IMR-90 (cell line): ENCODE measurements around the gene MLLT3. TPM values are rescaled to one million over a fixed set of nuclear protein-coding genes. Genes with fewer than 3 reads are reported as not detected.

ENCODE experiments used
- ATAC-seq: fragments of 200-7000 bp; cut with Tn5 transposase; 2 replicates; pipeline ENCODE4 v1.9.1; 2020; ENCODE audit warnings: low read depth, mild to moderate bottlenecking, moderate library complexity
- BruUV-seq: library from RNA; stranded (reverse); fragments of 400-500 nt; replicated peaks from 2 replicates; lab custom pipeline; 2021; lab: Mats Ljungman, UMichigan
- CTCF ChIA-PET: fragments of 300-600 bp; formaldehyde crosslinking; extraction: SDS; loops from one replicate; lab custom pipeline; 2021; ENCODE audit warnings: antibody characterized with exemption; lab: Yijun Ruan, JAX
- POLR2A ChIA-PET: fragments of 300-600 bp; sonication (Branson Sonifier 250); formaldehyde crosslinking; loops from one replicate; lab custom pipeline; 2022; ENCODE audit warnings: antibody characterized with exemption; ENCODE audit not compliant: unreplicated experiment; lab: Charles Lee
- DNase-seq: peaks from one replicate; pipeline ENCODE4 v3.0.0; 2013
- H2AFZ ChIP-seq: replicated peaks from 2 replicates; pipeline ENCODE3; 2013; ENCODE audit warnings: low read length, mild to moderate bottlenecking; ENCODE audit not compliant: poor library complexity
- H2AK5ac ChIP-seq: 2 replicates; pipeline ENCODE4 v1.6.1; 2013; ENCODE audit warnings: low read depth, low read length, inconsistent platforms
- H2AK9ac ChIP-seq: replicated peaks from 2 replicates; pipeline ENCODE3; 2013; ENCODE audit warnings: mild to moderate bottlenecking, low read depth, low read length, moderate library complexity; ENCODE audit not compliant: poor library complexity
- H2BK120ac ChIP-seq: 2 replicates; pipeline ENCODE4 v1.6.1; 2013; ENCODE audit warnings: low read depth, low read length, inconsistent platforms
- H2BK15ac ChIP-seq: 3 replicates; pipeline ENCODE4 v1.6.1; 2013; ENCODE audit warnings: low read depth, low read length, inconsistent platforms
- H2BK20ac ChIP-seq: 2 replicates; pipeline ENCODE4 v1.6.1; 2013; ENCODE audit warnings: low read depth, mild to moderate bottlenecking, inconsistent platforms, low read length, moderate library complexity
- H2BK5ac ChIP-seq: 2 replicates; pipeline ENCODE4 v1.6.1; 2013; ENCODE audit warnings: mild to moderate bottlenecking, low read depth, low read length, inconsistent platforms; ENCODE audit not compliant: poor library complexity, severe bottlenecking
- H3K14ac ChIP-seq: replicated peaks from 2 replicates; pipeline ENCODE4 v1.6.1; 2013; ENCODE audit warnings: low read depth, low read length, inconsistent platforms
- H3K18ac ChIP-seq: 2 replicates; pipeline ENCODE4 v1.6.1; 2013; ENCODE audit warnings: low read depth, low read length, control low read depth
- H3K23ac ChIP-seq: 2 replicates; pipeline ENCODE4 v1.6.1; 2013; ENCODE audit warnings: low read depth, low read length, inconsistent platforms
- H3K27ac ChIP-seq: 2 replicates; pipeline ENCODE4 v1.5.1; 2013; ENCODE audit warnings: mild to moderate bottlenecking, control low read depth, low read length; ENCODE audit not compliant: insufficient read depth
- H3K27me3 ChIP-seq: 2 replicates; pipeline ENCODE4 v1.6.1; 2013; ENCODE audit warnings: low read length; ENCODE audit not compliant: control insufficient read depth, insufficient read depth
- H3K36me3 ChIP-seq: 2 replicates; pipeline ENCODE4 v1.6.1; 2013; ENCODE audit warnings: low read length, mixed read lengths; ENCODE audit not compliant: control insufficient read depth, insufficient read depth
- H3K4ac ChIP-seq: 2 replicates; pipeline ENCODE4 v1.6.1; 2013; ENCODE audit warnings: low read depth, low read length, inconsistent platforms
- H3K4me1 ChIP-seq: 2 replicates; pipeline ENCODE4 v1.6.1; 2013; ENCODE audit warnings: low read length, mixed read lengths; ENCODE audit not compliant: control insufficient read depth, insufficient read depth
- H3K4me2 ChIP-seq: 2 replicates; pipeline ENCODE4 v1.6.1; 2013; ENCODE audit warnings: low read depth, mild to moderate bottlenecking, control low read depth, low read length, moderate library complexity
- H3K4me3 ChIP-seq: 2 replicates; pipeline ENCODE4 v1.5.1; 2013; ENCODE audit warnings: low read depth, mild to moderate bottlenecking, control low read depth, low read length, moderate library complexity; ENCODE audit not compliant: insufficient read depth
- H3K56ac ChIP-seq: 2 replicates; pipeline ENCODE4 v1.6.1; 2013; ENCODE audit warnings: low read length, inconsistent platforms; ENCODE audit not compliant: insufficient read depth; ENCODE audit errors: extremely low read depth
- H3K79me1 ChIP-seq, 2 experiments: 2 replicates each; pipeline ENCODE4 v1.6.1; 2013; ENCODE audit warnings: low read length in 2 of 2, inconsistent platforms in 1 of 2, low read depth in 1 of 2
- H3K9ac ChIP-seq: 2 replicates; pipeline ENCODE4 v1.6.1; 2013; ENCODE audit warnings: low read depth, low read length, control low read depth
- H3K9me1 ChIP-seq: 2 replicates; pipeline ENCODE4 v1.6.1; 2013; ENCODE audit warnings: low read length, inconsistent platforms; ENCODE audit not compliant: insufficient read depth
- H3K9me3 ChIP-seq: 2 replicates; pipeline ENCODE4 v1.6.1; 2013; ENCODE audit warnings: low read length; ENCODE audit not compliant: control insufficient read depth, insufficient read depth
- H4K20me1 ChIP-seq: 2 replicates; pipeline ENCODE4 v1.6.1; 2013; ENCODE audit warnings: low read length, inconsistent platforms; ENCODE audit not compliant: insufficient read depth
- H4K5ac ChIP-seq: 2 replicates; pipeline ENCODE4 v1.6.1; 2013; ENCODE audit warnings: mild to moderate bottlenecking, low read depth, low read length, control low read depth
- H4K8ac ChIP-seq, 2 experiments: 2 replicates each; pipeline ENCODE4 v1.6.1; 2013; ENCODE audit warnings: low read depth in 2 of 2, low read length in 2 of 2, control low read depth in 1 of 2, inconsistent platforms in 1 of 2
- H4K91ac ChIP-seq: 2 replicates; pipeline ENCODE4 v1.6.1; 2013; ENCODE audit warnings: low read depth, low read length, inconsistent platforms; ENCODE audit not compliant: insufficient read depth
- BHLHE40 ChIP-seq: fragments of 150-350 bp; IDR thresholded peaks from 2 replicates; pipeline ENCODE4 v1.6.1; 2016; ENCODE audit warnings: mild to moderate bottlenecking, low read depth, low read length
- CEBPB ChIP-seq: IDR thresholded peaks from 2 replicates; pipeline ENCODE4 v1.6.1; 2012; ENCODE audit warnings: low read depth, low read length, improper control_type of control experiment
- CHD1 ChIP-seq: IDR thresholded peaks from 2 replicates; pipeline ENCODE4 v1.6.1; 2012; ENCODE audit warnings: low read depth, low read length, improper control_type of control experiment
- CTCF ChIP-seq: conservative IDR thresholded peaks from 2 replicates; pipeline ENCODE4 v1.5.1; 2012; ENCODE audit warnings: mild to moderate bottlenecking, low read depth, low read length, improper control_type of control experiment
- ELK1 ChIP-seq: fragments of 150-350 bp; IDR thresholded peaks from 2 replicates; pipeline ENCODE4 v1.6.1; 2016; ENCODE audit warnings: low read depth, mild to moderate bottlenecking, low read length, moderate library complexity, borderline replicate concordance
- FOS ChIP-seq: fragments of 150-350 bp; IDR thresholded peaks from 2 replicates; pipeline ENCODE4 v1.6.1; 2016; ENCODE audit warnings: low read depth, low read length
- MAFK ChIP-seq: IDR thresholded peaks from 2 replicates; pipeline ENCODE4 v1.6.1; 2012; ENCODE audit warnings: low read depth, low read length, improper control_type of control experiment
- MAZ ChIP-seq: IDR thresholded peaks from 2 replicates; pipeline ENCODE4 v1.6.1; 2012; ENCODE audit warnings: low read depth, mild to moderate bottlenecking, low read length, improper control_type of control experiment, moderate library complexity, borderline replicate concordance
- MXI1 ChIP-seq: IDR thresholded peaks from 2 replicates; pipeline ENCODE4 v1.6.1; 2012; ENCODE audit warnings: low read depth, mild to moderate bottlenecking, low read length, moderate library complexity, borderline replicate concordance
- NFE2L2 ChIP-seq: fragments of 150-350 bp; IDR thresholded peaks from 2 replicates; pipeline ENCODE4 v1.6.1; 2016; ENCODE audit warnings: low read depth, mild to moderate bottlenecking, low read length
- POLR2A ChIP-seq: IDR thresholded peaks from 2 replicates; pipeline ENCODE4 v1.6.1; 2012; ENCODE audit warnings: mild to moderate bottlenecking, low read depth, low read length
- RAD21 ChIP-seq: IDR thresholded peaks from 2 replicates; pipeline ENCODE4 v1.6.1; 2012; ENCODE audit warnings: low read length, improper control_type of control experiment
- RCOR1 ChIP-seq: IDR thresholded peaks from 2 replicates; pipeline ENCODE4 v1.6.1; 2012; ENCODE audit warnings: mild to moderate bottlenecking, low read length, improper control_type of control experiment; ENCODE audit not compliant: insufficient replicate concordance
- RFX5 ChIP-seq: IDR thresholded peaks from 2 replicates; pipeline ENCODE4 v1.8.0; 2012; ENCODE audit warnings: low read depth, mild to moderate bottlenecking, low read length, moderate library complexity
- SMC3 ChIP-seq: fragments of 150-350 bp; IDR thresholded peaks from 2 replicates; pipeline ENCODE4 v1.6.1; 2016; ENCODE audit warnings: low read depth, mild to moderate bottlenecking, antibody characterized with exemption, low read length, moderate library complexity
- USF2 ChIP-seq: fragments of 150-350 bp; IDR thresholded peaks from 2 replicates; pipeline ENCODE4 v1.6.1; 2017; ENCODE audit warnings: mild to moderate bottlenecking, antibody characterized with exemption, low read length, low read depth
- WGBS, 2 experiments: methylation state at CpG; one replicate each; pipeline versions ENCODE4 v1.1.5 to v1.1.7; 2013; ENCODE audit warnings: missing lambda C conversion rate in 2 of 2; ENCODE audit not compliant: insufficient read length in 1 of 2; ENCODE audit errors: extremely low coverage in 2 of 2; 5-methylcytosine and 5-hydroxymethylcytosine counted together
- dilution Hi-C: fragments of 300-500 bp; cut with HindIII; formaldehyde crosslinking; loops from one replicate; pipeline ENCODE4 v1.14.3; 2018; ENCODE audit warnings: low sequenced_read_pairs; ENCODE audit not compliant: unreplicated experiment
- in situ Hi-C: fragments of 300-500 bp; cut with MboI; formaldehyde crosslinking; loops from 3 replicates; pipeline ENCODE4 v1.14.3; 2019; ENCODE audit warnings: low sequenced_read_pairs, inconsistent platforms, mixed read lengths
- intact Hi-C: fragments of 100-400 bp; cut with micrococcal nuclease; formaldehyde crosslinking; loops from 2 replicates; pipeline ENCODE4 v1.10.0; 2022
- polyA plus RNA-seq, 3 experiments: library from polyadenylated mRNA; depleted of rRNA; stranded (reverse); fragments of >200 nt; gene quantifications; 2 replicates each; pipeline ENCODE4 v1.2.3, GENCODE V29; 2012; ENCODE audit warnings: low replicate concordance in 1 of 3
- total RNA-seq: library from RNA; depleted of rRNA; stranded (reverse); fragments of >200 nt; gene quantifications from 2 replicates; pipeline ENCODE4 v1.2.3, GENCODE V29; 2012

The MLLT3 gene
- total and polyA plus RNA-seq, 2 of the 4 experiments (the other 2 are of a cell fraction), result 10.4 to 21.1 TPM

DNA sequence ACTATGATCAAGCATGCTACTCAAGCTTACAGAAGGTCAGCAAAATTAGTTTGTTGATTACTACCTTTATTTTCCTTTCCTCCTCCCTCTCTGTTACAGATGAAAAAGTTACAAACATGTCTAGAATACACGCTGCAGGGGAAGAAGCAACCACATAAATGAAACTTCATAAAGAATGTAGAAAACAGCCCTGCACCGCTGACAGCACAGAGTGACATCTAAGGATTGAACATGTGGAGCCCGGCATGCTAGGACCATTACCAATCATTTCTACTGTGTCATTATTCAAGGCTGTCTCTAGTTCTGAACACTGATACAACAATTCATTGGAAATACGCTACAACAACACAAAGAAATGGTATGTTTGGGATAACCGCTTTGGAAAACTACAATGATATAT, 261.1 kb downstream of the MLLT3 start:
- intact Hi-C loops, result no loop called here
- BruUV-seq, result no TSS peak

More for the DNA sequence above, 261.1 kb downstream of the MLLT3 start:
- Histone ChIP-seq H2AK9ac (no peak overlapping the region), H4K8ac (no peak overlapping the region), H4K91ac (no peak overlapping the region), H3K27ac (no peak overlapping the region), H3K9ac (no peak overlapping the region), H3K4ac (no peak overlapping the region), H4K20me1 (no peaks in the 10 kb centered on the region), H3K79me1 (no peaks in the 10 kb centered on the region), H4K5ac (no peak overlapping the region), H3K56ac (no peak overlapping the region), H3K4me2 (no peak overlapping the region), H2BK120ac (no peak overlapping the region), H3K9me3 (no peaks in the 10 kb centered on the region), H3K36me3 (peaks cover 4% of the 10 kb centered on the region; the same call in 1 of the 2 replicates), H2BK5ac (no peak overlapping the region), H3K4me3 (no peak overlapping the region), H3K23ac (no peak overlapping the region), H2BK15ac (no peak overlapping the region), H2AFZ (no peak overlapping the region), H3K27me3 (no peaks in the 10 kb centered on the region), H3K14ac (no peak overlapping the region), H2AK5ac (no peak overlapping the region), H3K18ac (no peak overlapping the region), H3K9me1 (peaks cover 2% of the 10 kb centered on the region; the same call in 1 of the 2 replicates), H3K4me1 (peaks cover 6% of the 10 kb centered on the region), H2BK20ac (no peak overlapping the region)
- dilution Hi-C loops, result loop anchor here (25.0 kb wide), 1 partner anchor 576 kb away; no protein-coding TSS in a partner anchor
- no CpG with 5 or more reads among the region's 5 CpGs for WGBS, 2 experiments
- DNase-seq (no peak), ATAC-seq (no peak)
- no peak for TF ChIP-seq RFX5
- TF ChIP-seq MAFK, result no peak
- TF ChIP-seq CEBPB, result no peak
- TF ChIP-seq RAD21, result no peak
- TF ChIP-seq MXI1, result no peak
- no peak for TF ChIP-seq FOS
- TF ChIP-seq USF2, result no peak
- no peak for TF ChIP-seq BHLHE40
- TF ChIP-seq MAZ, result no peak
- no peak for TF ChIP-seq POLR2A
- TF ChIP-seq NFE2L2, result no peak
- no peak for TF ChIP-seq CHD1
- no peak for TF ChIP-seq RCOR1
- TF ChIP-seq SMC3, result no peak
- no peak for TF ChIP-seq ELK1
- TF ChIP-seq CTCF, result no peak
- in situ Hi-C loops, result no loop called here
- POLR2A ChIA-PET, result no interaction called here
- CTCF ChIA-PET, result no interaction called here
